HG02571 (cell line): ENCODE data around the gene SLC22A16.

Experiments used
- ATAC-seq: cut with Tn5 transposase; IDR thresholded peaks from one replicate; pipeline ENCODE4 v1.9.1; 2021; ENCODE audit warnings: mild to moderate bottlenecking, moderate library complexity; ENCODE audit not compliant: unreplicated experiment

SLC22A16 gene

GRCh38 chr6:110409794-110410193 lies 66.6 kb downstream of the SLC22A16 start:
- no peak for ATAC-seq

DNA sequence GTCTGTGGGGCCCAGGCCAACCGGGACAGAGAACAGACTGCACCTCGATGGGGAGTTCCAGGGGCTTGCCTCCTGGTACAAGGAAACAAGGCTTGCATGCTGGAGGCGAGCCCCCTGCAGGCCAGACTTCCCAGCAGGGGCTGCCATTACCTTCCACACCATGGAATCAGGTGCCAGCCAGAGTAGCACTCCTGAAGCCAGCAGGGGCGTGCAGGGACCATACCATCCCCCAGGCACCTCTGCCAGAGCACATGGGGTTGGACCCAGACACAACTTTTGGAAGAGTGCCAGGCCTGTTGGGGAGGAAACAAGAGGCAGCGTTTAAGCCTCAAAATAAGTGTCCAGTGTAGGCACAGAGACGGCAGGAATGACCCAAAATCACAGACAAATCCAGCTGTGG lies 67.5 kb downstream of the SLC22A16 start:
- no peak for ATAC-seq

GRCh38 chr6:110404607-110405006 lies 71.8 kb downstream of the SLC22A16 start:
- ATAC-seq, result no peak

DNA sequence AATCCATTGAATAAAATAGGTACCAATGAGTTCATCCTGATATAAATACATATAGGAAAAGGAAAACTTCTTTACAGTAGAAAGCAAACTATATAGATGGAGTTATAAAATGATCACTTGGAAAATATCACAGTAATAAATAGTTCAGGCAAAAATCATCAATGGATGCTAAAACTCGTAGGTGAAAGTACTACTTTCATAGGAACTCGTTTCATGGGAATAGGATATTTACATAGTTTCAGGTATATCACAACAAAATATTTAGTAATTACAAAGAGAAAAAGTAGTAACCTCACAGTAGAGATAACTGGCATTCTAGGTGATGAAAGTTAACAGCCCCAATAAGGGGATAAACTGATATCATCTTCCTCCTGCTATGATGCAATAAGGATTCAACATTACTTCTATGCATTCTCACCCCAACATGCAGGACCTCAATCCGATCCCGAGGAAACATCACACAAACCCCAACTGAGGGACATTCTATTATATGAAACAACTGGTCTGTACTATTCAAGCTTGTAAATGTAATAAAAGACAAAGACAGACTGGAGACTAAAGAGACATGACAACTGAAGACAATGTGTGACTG lies 74.7 kb downstream of the SLC22A16 start:
- ATAC-seq, result no peak

DNA sequence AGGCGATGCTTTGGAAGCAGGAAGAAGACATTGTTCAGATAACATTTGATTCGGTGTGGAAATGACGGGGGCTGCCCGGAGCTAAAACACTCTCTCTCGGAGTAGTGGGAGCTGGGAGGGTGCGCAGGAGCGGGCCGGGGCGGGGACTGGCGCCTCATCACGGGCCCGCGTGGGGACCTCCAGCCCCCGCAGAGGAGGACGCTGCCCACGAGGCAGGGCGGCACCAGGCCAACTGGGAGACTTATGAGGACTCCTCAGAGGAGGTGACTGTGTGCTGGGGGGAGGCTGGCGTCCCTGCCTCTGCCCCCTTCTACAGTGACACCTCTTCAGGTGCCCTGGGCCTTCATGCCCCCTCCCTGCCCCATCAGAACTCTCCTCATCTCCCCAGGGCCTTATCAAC lies 76.2 kb downstream of the SLC22A16 start:
- ATAC-seq, result no peak

GRCh38 chr6:110399219-110400071 lies 77.0 kb downstream of the SLC22A16 start:
- ATAC-seq, result no peak

- ATAC-seq, result no peak
Observed at GRCh38 chr6:110398778-110399177, 77.6 kb downstream of the SLC22A16 start.

DNA sequence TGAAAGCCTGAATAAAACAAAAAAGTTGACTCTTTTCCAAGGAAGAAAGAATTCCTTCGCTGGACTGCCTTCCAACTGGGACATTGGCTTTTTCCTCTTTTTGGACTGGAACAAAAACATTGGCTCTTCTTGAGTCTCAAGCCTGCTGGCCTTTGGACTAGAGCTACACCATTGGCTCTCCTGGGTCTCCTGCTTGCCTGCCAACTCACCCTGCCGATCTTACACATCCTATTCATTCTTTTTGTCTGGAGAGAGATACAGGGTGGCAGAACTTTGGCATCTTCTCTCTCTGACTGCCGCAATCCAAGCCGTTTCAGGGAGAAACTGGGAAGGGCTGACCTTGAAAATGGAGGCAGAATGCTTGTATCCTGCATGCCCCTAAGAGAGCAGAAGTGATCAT lies 81.2 kb downstream of the SLC22A16 start:
- ATAC-seq, result no peak

DNA sequence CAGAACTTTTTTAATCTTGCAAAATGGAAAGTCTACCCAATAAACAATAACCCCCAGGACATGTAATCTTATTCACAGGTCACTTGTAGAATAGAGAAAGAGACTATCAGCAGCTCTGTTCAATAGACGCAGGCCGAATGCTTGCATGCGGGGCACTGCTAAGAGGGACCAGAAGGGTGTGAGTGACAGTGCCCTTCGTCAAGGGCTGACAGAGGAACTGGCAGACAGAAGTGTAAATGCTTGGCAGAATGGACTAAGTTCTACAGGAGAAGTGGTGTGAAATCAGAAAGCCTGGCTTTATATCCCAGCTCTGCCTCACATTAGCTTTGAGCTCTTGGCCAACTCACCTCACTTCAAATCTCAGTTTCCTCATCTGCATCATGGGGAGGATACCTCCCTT lies 82.0 kb downstream of the SLC22A16 start:
- no peak for ATAC-seq

- no peak for ATAC-seq
Observed at GRCh38 chr6:110392727-110393126, 83.7 kb downstream of the SLC22A16 start.

- ATAC-seq, result no peak
Observed at GRCh38 chr6:110390404-110390803, 86.0 kb downstream of the SLC22A16 start.

DNA sequence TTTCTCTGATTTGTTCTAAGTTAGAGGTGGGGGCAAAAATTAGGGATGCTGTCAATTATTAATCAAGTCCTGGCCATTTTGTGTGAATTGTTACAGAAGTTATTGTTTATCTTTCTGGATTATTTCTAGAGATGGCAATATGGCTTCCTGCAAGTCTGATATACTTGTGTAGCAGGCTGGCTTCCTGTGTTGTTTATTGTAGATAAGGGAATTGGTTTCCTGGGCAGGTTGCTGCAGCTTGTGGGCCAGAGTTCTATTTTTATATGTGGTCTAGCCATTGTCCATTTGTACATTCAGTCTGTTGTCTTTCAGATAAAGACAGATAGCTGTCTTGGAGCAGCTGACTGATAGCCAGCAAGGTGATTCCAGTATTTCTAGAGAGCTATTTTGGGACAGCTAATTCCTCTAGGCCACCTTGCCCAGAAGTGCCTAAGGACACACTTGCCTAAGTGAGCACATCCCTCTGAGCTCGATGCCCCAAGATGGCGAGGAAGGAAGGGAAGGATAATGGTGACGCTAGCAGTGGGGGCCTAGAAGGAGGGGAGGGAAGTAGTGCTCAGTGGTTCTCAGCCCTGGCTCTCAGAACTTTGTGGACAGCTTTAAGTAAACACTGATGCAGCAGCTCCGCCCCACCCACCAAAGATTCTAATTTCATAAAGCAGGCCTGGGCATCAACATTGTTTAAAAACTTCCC lies 86.6 kb downstream of the SLC22A16 start:
- no peak for ATAC-seq

GRCh38 chr6:110387986-110388385 lies 88.4 kb downstream of the SLC22A16 start:
- ATAC-seq, result no peak

DNA sequence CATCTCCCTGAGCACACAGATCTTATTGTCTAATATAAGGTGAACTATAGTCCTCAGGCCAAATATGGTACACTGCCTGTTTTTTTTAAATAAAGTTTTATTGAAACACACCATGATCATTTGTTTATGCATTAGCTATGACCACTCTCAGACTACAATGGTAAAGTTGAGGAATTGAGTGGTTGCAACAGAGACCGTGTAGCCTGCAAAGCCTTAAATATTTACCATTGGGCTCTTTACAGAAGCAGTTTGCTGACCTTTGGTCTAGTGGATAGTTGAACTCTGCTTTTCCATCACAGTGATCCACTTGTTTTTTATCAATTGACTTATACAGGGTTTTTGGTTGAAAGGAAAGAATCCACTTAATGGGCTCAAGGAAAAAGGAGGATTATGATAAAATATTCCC lies 91.0 kb downstream of the SLC22A16 start:
- ATAC-seq, result no peak

- no peak for ATAC-seq
Observed at GRCh38 chr6:110378552-110378951, 97.9 kb downstream of the SLC22A16 start.
